Renal cortex interstitium (tissue), 11 donors: ENCODE measurements around the gene MAP4K5. TPM values are rescaled to one million over a fixed set of nuclear protein-coding genes. Genes with fewer than 3 reads are reported as not detected.
A peak's percentile ranks its signal among the peaks of the same experiment; 100 is the strongest.

ENCODE experiments used
- DNase-seq, 11 donors: peaks; one replicate each; pipeline ENCODE4 v3.0.0-alpha.2; 2013; ENCODE audit warnings: low read depth in 9 of 11, low spot score in 4 of 11; ENCODE audit errors: extremely low read depth in 1 of 11
- polyA plus RNA-seq, 3 donors: library from polyadenylated mRNA; unstranded; fragments of 120-200 nt; gene quantifications; one replicate each; pipeline ENCODE4 v1.2.1, GENCODE V29; 2013; ENCODE audit not compliant: insufficient read length in 3 of 3

Gene MAP4K5
- polyA plus RNA-seq, 3 donors = 45.9 to 61.2 (median 55.8) TPM

DNA sequence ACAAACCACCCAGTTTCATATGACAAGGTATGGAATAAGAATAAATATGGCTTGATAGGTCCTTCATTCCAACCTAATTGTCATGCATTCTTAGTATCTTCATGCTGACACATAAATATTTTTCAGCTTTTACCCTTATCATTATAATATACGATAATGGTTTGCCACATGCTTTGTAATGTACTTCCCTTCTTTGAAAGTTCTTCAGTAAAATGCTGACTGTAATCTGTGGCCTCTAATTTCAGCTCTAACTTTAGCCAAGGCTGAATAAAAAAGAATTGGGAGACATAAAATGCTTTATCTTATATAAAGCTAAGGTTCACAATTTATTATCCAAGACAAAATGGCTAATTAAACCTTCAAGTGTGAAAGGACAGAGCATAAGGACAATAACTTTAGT lies 2.6 kb upstream of the MAP4K5 start:
- DNase-seq = no peak

DNA sequence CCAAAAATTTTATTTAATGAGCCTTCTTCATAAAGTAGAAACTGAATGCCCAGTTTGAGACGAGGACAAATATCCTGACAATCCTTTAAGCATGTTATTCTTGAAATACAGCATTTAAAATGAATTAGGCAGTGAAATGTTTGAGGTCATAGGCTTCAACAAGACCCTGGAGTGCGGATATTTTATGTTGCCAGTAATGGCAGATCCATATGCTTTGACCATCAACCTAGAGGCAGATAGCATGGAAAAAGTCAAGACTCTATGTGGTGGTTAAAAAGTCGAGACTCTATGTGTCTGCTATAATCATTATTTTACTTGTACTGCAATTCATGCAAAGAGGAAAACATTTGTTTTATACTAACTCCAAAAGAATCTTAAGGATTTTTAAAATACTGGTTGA lies 2.0 kb upstream of the MAP4K5 start:
- DNase-seq = no peak

DNA sequence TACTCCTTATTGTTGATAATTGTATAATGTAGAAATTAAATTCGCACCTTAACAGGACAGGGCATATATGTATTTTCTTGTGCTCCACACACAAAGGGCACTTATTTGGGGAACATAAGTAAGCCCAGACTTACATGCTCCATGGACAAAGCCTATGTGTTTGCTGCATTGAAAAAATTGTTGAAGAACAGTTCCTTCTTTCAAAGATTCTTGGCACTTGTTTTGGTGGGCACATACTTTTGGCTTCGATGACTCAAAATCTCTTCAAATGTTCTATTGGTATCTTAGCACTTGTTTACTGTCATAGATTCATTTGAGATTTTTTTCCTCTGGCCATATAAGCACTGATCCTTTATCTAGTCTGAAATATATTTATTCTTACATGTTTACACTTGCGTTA lies 1.4 kb upstream of the MAP4K5 start:
- DNase-seq = no peak

DNA sequence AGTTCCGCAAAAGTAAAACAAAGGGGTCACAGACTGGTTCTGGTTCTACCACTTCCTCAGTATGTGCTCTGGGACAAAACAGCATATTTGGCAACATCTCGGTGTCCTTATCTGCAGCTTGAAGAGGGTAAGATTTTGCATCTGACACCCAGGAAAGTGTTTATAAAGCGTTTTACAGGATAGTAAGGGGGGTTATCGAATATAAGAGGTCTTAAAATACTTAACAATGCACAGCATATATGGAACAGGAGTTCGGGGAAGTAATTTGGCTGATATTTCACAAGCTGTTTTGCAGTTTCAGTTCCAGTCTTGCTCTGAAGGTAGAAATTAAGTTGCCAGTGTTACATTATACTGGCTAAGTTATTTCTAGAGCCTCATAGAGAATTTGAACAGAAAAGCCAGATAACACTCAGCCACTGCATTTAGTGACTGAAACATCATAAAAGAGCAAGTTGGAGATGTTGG lies 904 bp upstream of the MAP4K5 start:
- no peak for DNase-seq

DNA sequence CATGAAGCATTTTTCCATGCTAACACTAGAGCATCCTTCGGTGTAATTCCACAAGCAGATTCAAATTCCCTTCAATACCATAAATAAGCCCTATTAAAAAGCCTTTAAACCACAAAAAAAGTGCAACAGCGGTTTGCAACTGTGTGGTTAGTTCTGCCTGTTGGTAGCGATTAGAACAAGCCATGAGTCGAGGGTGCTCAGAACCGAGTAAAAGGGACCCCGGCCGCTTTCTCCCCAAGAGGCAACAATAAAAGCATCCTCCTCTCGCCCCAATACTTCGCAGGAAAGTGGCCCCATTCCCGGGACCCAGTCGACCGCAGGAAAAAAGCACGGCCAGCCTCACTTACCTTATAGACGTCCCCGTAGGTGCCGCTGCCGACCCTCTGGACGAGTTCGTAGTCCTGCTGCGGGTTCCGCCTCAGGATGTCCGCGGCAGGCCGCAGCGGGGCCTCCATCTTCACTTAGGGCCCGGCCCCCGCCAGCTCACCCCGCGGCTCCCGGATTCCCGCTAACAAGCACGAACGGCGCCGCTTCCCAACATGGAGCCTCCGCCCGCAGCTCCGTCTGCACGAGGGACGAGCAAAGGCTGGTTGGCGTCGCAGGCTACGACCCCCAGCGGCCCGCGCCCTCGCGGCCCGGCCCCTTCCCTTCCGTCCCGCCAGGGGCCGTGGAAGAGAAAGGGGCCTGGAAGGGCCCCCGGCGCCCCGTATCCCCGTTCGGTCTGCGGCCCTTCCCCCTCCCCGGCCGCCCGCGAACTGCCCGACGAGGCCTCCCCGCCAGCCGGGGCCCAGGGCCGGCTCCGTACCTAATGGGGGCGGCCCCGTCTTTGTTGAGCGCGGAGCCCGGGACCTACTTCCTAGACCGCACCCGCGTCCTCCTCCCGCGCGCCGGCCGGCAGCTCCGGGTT lies 521 bp downstream of the MAP4K5 start:
- peak in 8 of 11 donors; percentile 37 to 51 (median 47) for DNase-seq

DNA sequence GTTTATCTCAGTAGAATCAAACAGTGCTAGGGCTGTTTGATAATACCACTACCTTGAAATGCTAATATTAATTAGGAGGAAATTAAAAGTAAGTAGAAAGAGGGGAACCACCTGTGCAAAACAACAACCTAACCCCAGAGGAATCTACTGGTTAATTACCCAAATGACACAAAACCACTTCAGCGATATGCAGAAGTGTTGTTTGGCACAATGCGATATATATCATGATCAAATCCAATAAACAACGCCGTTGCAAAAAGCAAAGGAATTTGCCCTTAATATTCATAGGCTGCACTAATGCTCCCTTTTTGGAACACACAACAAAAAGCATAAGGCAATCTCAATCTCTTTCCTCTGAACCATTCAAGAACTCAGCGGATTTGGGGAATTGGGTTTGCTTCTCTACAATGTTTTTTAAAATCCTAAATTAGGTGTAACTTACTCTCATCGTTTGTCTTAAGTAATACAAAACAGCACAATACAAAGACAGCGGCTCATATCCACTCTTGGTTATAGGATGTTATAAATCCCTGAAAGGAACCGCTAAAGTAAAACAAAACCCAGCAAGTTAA lies 1.5 kb downstream of the MAP4K5 start:
- DNase-seq = no peak

DNA sequence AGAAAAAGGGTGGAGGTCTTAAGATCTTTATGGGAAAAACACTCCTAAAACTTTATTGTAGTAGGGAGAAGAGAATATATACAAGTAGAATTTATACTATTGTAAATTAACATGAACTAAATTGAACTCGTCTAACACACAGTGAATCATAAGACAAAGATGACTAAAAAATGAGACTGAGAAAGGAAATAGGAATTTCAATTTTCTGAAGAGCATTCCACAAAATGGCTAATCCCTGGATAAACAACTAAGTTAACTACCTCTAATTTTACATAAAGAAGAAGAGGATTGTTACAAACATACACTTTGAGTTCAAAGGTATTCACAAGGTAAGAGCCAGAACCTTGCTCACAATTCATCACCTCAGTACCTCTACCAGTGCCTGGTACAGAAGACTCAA lies 2.0 kb downstream of the MAP4K5 start:
- DNase-seq = no peak

DNA sequence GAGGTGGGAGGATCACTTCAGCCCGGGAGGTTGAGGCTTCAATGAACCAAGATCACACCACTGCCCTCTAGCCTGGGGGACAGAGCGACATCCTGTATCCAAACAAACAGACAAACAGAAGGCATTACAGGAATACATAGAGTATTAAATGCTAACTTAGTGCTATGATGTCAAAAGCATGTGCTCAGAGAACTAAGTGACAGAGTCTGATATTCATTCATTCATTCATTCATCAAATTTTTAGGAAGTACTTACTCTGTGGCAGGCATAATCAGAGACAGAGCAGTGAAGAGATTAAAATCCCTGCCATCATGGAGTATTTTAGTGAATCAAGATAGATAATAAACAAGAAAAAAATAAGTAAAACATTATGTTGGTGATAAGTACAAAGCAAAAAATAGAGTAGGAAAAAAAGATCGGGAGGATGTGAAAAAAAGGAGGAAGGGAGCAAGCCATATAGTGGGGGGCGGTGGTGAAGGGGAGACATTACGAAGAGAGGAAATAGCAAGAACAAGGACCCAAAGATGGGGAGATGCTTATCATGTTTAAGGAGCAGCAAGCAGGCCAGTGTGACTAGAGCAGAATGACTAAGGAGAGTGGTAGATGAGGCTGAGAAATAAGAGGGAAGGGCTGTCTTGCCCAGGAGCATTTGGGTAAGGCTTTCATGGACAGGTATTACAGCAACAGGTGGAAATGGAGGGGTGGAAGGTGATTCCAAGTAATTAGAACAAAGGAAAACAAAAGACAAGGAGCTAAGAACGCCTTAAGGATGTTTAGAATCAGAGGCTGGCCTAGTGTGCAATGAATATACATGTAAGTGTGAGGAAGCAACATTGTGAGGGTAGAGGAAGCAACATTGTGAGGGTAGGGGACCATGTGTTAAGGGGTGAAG lies 2.8 kb downstream of the MAP4K5 start:
- DNase-seq = no peak

DNA sequence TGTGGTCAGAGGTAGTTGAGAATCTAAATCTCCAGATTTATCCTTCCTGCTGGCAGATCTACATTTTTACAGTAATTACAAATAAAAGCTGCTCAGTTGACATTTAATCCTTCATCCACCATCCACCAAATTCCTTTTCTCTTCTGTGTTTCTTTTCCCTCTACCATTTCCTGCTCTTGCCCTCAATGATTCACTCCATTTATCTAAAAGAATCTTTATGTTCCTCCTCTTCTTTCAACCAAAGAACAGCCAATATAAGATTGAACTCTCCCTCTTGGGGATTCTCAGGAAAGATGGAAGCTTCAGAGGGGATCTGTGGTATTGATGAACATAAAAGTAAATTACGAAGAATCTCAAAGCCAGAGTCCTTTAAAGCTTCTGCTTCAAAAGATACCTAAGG lies 4.4 kb downstream of the MAP4K5 start:
- DNase-seq = no peak

DNA sequence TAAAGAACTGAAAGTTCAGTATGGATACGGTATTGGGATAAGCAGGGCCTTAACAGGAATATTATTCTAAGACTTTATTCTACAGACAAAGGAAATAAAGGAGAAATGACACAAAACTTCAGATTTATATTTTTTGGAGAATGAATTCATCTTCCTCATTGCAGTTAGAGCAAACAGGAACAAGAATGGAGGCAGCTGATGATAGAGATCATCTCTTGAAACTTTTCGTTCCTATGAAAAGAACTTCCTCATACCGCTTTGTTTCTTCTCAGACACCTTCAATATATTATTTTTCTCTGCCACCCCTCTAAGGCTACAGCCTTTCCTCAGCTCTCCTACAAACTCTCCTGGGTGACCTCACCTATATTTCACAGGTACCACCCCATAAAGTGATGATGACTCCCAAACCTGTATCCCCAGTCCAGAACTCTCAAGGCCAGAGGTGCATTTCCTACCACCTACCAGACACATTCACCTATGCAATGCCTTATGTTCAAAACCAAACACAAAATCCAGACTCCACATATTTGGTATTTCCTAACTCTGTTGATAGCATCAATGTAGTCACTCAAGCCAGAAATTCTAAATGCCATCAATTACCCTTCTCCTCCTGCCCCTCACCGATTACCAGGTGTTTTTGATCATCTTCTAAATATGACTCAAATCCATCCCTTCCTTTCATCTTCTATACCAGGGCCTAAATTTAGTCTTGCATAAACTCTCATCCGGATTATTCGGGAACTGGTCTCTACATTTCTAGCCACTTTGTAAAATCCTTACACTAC lies 7.4 kb downstream of the MAP4K5 start:
- no peak for DNase-seq

DNA sequence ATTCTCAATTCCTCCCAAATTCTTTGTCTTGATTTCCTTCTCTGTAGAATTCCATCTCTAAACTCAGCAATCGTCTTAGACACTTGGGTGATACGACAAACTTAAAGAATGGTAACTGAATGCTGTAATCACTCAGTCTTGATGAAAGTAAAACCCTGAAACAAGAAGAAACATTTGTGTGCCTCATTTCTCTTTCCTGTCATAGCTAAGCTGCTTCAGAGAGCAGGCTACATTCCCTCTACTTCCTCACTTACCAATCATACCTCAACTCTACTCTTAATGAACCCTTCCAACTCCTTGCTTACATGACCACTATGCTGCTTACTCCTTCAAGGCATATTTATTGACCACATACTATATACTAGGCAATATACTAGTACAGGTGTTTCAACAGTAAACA lies 8.3 kb downstream of the MAP4K5 start:
- DNase-seq = no peak

DNA sequence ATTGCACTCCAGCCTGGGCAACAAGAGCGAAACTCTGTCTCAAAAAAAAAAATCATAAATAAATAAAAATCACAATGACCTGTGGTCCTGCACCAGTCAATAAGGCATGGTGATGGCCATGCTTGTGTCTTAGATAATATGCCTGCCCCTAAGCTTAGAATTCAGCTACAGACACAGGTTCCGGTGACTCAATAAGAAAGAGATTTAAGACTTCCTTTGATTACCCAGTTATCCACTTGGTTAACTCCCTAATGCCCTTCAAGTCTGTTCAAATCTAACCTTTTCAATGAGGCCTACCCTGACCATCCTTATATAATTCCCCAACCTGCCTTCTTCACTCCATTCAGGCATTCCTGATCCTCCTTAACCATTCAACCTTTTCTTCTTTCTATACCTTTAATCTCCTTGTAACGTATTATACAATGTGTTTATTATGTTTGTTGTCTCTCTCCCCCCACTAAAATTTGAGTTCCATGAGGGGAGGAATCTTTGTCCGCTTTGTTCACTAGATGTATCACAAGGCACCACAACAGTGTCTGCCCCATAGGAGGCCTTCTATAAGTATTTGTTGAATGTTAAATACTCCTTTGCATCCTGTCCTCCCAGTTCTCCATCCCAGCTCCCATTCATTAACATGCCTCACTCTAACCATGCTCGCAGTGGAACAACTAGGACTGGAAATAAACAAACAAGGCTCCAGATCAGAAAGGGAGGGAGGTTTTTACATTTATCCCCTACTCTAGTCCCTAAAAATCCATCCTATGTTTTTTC lies 8.9 kb downstream of the MAP4K5 start:
- DNase-seq = no peak

DNA sequence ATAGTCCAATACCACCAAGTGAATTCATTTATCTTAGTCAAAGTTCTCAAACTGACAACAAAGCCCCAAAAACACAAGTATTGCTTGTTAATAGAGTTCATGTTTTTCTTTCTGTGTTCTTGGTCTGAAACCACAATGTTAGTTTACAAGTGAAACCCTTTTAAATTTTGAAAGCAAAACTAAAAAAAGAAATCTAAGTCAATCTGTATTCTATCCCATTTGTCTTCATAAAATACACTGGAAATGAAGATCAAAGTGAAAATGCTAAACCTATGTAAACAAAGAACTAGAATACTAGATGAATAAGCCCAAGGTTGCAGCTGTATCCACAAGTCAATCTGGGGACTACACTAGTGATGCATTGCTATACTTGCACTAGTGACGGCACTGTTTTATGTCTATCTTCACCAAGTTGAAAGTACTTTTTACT lies 10.4 kb downstream of the MAP4K5 start:
- no peak for DNase-seq

DNA sequence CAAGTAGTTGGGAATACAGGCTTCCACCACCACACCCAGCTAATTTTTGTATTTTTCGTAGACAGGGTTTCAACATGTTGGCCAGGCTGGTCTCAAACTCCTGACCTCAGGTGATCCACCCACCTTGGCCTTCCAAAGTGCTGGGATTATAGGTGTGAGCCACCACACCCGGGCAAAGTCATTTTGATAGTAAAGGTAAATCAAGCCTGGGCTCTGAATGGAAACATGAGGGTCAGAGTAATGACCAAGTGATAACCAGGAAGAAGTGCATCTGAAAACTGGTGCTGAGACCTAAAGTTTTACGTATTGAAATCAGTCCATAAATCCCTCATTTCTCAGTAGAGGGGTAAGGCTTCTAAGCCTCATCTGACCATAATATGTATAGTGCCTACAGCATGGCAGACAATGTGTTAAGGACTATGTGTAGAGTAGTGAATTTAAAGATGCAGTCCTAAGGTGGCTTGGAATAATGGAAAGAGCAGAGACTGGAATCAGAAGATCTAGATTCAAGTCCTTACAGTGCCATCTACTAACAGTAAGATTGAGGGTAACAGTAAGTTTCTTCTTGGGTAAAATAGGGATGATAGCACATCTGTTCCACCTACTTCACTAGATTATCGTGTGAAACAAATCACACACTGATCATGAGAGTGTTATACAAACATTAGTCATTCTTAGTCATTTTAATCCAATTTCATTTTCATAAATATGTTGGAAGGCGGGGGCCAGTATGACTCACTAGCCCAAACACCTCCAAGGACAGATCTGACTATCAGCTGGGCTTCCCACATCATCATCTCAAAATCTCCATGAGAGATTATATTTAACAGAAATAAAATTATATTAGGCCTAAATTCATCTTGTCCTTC lies 11.2 kb downstream of the MAP4K5 start:
- no peak for DNase-seq

DNA sequence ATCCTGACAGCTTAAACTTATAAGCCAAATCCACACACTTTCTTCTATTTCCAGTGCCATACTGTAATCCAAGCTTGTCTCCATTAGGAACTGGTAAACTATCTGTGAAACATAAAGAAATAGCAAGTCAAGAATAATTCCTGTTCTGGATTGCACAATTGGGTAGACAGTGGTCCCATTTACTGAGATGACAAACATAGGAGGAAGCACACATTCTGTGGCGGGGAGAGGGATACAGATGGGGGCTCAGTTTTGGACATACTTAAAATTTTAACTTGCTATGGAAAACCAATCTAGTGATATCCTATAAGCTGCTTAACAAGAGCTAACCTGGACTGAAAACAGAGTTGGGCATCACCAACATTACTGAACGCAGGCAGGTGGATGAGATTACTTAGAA lies 16.3 kb downstream of the MAP4K5 start:
- DNase-seq = no peak

DNA sequence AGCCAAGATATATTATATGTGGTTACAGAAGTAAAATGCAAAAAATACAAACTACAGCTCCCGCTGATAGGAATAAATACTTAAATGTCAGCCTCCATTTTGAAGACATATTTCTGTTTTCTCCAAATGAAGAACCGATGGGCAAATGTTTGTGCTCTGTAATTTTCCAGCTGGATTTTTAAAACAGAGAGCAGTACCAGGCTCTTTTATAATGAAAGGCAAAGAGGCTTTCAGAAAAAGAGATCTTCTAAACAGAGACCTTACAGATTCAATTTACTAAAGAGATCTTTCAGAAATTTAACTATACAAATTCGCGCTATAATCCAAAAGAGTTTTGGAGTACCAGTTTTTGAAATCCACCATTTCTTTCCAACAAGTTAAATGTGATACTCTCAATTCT lies 19.9 kb downstream of the MAP4K5 start:
- no peak for DNase-seq

DNA sequence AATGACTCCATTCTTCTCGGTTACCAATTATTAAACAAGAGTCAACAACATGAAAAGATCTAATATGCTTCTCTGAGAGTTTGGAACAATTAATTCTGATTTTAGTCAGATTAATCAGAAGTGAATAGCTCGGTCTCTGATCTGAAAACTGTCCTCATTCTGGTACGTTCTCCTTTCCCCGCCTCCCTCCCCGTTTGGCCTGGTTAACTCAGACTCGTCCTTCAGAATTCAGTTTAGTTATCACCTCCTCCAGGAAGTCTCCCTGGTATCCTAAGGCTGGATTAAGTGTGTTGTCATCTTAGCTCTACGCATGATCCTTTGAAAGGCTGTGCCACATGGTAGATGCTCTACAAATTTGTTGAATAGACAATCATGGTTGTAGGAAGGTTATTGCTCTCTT lies 22.2 kb downstream of the MAP4K5 start:
- DNase-seq = no peak
